K562 (cell line): ENCODE results near the gene CNPY2. TPM values are rescaled to one million over a fixed set of nuclear protein-coding genes. Genes with fewer than 3 reads are reported as not detected.

ENCODE experiments used
- BRF1 ChIP-seq: IDR thresholded peaks from 3 replicates; pipeline ENCODE4 v1.6.1; 2011; ENCODE audit warnings: borderline replicate concordance, mild to moderate bottlenecking; ENCODE audit not compliant: insufficient read length; ENCODE audit errors: extremely low read depth
- DIDO1 ChIP-seq: fragments of 450-650 bp; IDR thresholded peaks from 2 replicates; pipeline ENCODE4 v1.6.1; 2016; ENCODE audit warnings: low read depth, missing biosample characterization, missing genetic modification characterization
- EHMT2 ChIP-seq: fragments of 450-650 bp; IDR thresholded peaks from 2 replicates; pipeline ENCODE4 v1.6.1; 2018; ENCODE audit warnings: antibody characterized with exemption
- HNRNPL ChIP-seq: fragments of 200-400 bp; formaldehyde crosslinking; IDR thresholded peaks from 2 replicates; pipeline ENCODE4 v1.6.1; 2017; ENCODE audit warnings: low read depth, mild to moderate bottlenecking, low read length
- MAZ ChIP-seq, 2 experiments: fragments of 450-650 bp in 1 of 2; sonication (generic) in 1 of 2; formaldehyde crosslinking; IDR thresholded peaks in 1 of 2; conservative IDR thresholded peaks in 1 of 2; 2 replicates each; pipeline versions ENCODE4 v1.4.0 to v1.5.0; 2020; ENCODE audit warnings: mild to moderate bottlenecking in 1 of 2, missing genetic modification reagents in 1 of 2
- PHB2 ChIP-seq: fragments of 450-650 bp; IDR thresholded peaks from 2 replicates; pipeline ENCODE4 v1.6.1; 2017; ENCODE audit warnings: low read depth
- RBM14 ChIP-seq: fragments of 200-400 bp; formaldehyde crosslinking; IDR thresholded peaks from 2 replicates; pipeline ENCODE4 v1.6.1; 2018; ENCODE audit warnings: low read depth, mild to moderate bottlenecking, low read length, moderate library complexity, borderline replicate concordance; ENCODE audit not compliant: insufficient read depth
- SUPT5H ChIP-seq: fragments of 450-650 bp; IDR thresholded peaks from 2 replicates; pipeline ENCODE4 v1.6.1; 2016
- ZNF561 ChIP-seq: fragments of 450-650 bp; formaldehyde crosslinking; conservative IDR thresholded peaks from 2 replicates; pipeline ENCODE4 v1.4.0; 2020; ENCODE audit warnings: mild to moderate bottlenecking, moderate library complexity
- polyA plus RNA-seq, 8 experiments: library from polyadenylated mRNA; depleted of rRNA in 4 of 8; stranded (reverse) in 5 of 8; unstranded in 3 of 8; fragments of >200 nt; fragmentation: Nextera tagmentation in 2 of 8; fragmentation: Illumina TruSeq in 1 of 8; extraction: Ambion mirVana in 2 of 8; extraction: Trizol in 1 of 8; gene quantifications; 2 replicates each; pipeline versions ENCODE4 v1.2.1 to v1.2.3, GENCODE V29; 2011 to 2014; ENCODE audit warnings: inconsistent platforms in 1 of 8, missing spikeins in 1 of 8
- total RNA-seq, 7 experiments: library from RNA; depleted of rRNA in 6 of 7; stranded (reverse); fragments of >200 nt in 6 of 7; fragmentation: Illumina TruSeq in 2 of 7; extraction: Trizol in 2 of 7; gene quantifications; 2 replicates each; pipeline versions ENCODE4 v1.2.1 to v1.2.3, GENCODE V29; 2011 to 2021; ENCODE audit warnings: low replicate concordance in 1 of 7
- TF ChIP-seq, protein P1 (sequence below): sonication (generic); formaldehyde crosslinking; IDR thresholded peaks from 2 replicates; pipeline ENCODE4 v1.8.1; 2023; ENCODE audit warnings: missing genetic modification reagents, mild to moderate bottlenecking, borderline replicate concordance
- TF ChIP-seq, protein P2 (sequence below): fragments of 250-450 bp; sonication (Bioruptor Pico); IDR thresholded peaks from 2 replicates; pipeline ENCODE4 v1.5.1; 2021; ENCODE audit warnings: mild to moderate bottlenecking
- TF ChIP-seq, protein P3 (sequence below): fragments of 200-400 bp; formaldehyde crosslinking; IDR thresholded peaks from 2 replicates; pipeline ENCODE4 v1.6.1; 2017; ENCODE audit warnings: mild to moderate bottlenecking, low read depth, low read length, moderate library complexity
- TF ChIP-seq, protein P4 (sequence below): fragments of 250-450 bp; sonication (Bioruptor Pico); IDR thresholded peaks from 2 replicates; pipeline ENCODE4 v1.8.0; 2021; ENCODE audit warnings: moderate library complexity, mild to moderate bottlenecking, inconsistent platforms

Gene CNPY2
- total and polyA plus RNA-seq, 9 of the 15 experiments (the other 6 are each of a cell fraction or from before 2014, with no cell fraction given): 33.8 to 190 (median 138) TPM

GRCh38 chr12:56300644-56301464 is 14.9 kb downstream of the CNPY2 start (continued):
- TF ChIP-seq, protein P1, sequence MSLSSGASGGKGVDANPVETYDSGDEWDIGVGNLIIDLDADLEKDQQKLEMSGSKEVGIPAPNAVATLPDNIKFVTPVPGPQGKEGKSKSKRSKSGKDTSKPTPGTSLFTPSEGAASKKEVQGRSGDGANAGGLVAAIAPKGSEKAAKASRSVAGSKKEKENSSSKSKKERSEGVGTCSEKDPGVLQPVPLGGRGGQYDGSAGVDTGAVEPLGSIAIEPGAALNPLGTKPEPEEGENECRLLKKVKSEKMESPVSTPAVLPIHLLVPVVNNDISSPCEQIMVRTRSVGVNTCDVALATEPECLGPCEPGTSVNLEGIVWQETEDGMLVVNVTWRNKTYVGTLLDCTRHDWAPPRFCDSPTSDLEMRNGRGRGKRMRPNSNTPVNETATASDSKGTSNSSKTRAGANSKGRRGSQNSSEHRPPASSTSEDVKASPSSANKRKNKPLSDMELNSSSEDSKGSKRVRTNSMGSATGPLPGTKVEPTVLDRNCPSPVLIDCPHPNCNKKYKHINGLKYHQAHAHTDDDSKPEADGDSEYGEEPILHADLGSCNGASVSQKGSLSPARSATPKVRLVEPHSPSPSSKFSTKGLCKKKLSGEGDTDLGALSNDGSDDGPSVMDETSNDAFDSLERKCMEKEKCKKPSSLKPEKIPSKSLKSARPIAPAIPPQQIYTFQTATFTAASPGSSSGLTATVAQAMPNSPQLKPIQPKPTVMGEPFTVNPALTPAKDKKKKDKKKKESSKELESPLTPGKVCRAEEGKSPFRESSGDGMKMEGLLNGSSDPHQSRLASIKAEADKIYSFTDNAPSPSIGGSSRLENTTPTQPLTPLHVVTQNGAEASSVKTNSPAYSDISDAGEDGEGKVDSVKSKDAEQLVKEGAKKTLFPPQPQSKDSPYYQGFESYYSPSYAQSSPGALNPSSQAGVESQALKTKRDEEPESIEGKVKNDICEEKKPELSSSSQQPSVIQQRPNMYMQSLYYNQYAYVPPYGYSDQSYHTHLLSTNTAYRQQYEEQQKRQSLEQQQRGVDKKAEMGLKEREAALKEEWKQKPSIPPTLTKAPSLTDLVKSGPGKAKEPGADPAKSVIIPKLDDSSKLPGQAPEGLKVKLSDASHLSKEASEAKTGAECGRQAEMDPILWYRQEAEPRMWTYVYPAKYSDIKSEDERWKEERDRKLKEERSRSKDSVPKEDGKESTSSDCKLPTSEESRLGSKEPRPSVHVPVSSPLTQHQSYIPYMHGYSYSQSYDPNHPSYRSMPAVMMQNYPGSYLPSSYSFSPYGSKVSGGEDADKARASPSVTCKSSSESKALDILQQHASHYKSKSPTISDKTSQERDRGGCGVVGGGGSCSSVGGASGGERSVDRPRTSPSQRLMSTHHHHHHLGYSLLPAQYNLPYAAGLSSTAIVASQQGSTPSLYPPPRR (CRISPR knock-in tag): no peak; the same call in 1 of the 2 replicates
- TF ChIP-seq ZNF561 (CRISPR knock-in tag) (no peak), PHB2 (peak; percentile 47; the same call in 1 of the 2 replicates), RBM14 (no peak), HNRNPL (no peak), MAZ (CRISPR knock-in tag; conservative IDR thresholded peaks at IDR 0.05 in 1 of 2, IDR thresholded peaks at IDR 0.05 in 1 of 2) (no peak), EHMT2 (peak; percentile 39; the same call in 1 of the 2 replicates), SUPT5H (peak; percentile 34; the same call in 1 of the 2 replicates), BRF1 (no peak), DIDO1 (tag) (no peak)
- TF ChIP-seq, protein P2, sequence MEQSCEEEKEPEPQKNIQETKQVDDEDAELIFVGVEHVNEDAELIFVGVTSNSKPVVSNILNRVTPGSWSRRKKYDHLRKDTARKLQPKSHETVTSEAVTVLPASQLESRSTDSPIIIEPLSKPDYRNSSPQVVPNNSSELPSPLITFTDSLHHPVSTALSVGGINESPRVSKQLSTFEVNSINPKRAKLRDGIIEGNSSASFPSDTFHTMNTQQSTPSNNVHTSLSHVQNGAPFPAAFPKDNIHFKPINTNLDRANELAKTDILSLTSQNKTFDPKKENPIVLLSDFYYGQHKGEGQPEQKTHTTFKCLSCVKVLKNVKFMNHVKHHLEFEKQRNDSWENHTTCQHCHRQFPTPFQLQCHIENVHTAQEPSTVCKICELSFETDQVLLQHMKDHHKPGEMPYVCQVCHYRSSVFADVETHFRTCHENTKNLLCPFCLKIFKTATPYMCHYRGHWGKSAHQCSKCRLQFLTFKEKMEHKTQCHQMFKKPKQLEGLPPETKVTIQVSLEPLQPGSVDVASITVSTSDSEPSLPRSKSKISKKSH: no peak
- TF ChIP-seq, protein P3, sequence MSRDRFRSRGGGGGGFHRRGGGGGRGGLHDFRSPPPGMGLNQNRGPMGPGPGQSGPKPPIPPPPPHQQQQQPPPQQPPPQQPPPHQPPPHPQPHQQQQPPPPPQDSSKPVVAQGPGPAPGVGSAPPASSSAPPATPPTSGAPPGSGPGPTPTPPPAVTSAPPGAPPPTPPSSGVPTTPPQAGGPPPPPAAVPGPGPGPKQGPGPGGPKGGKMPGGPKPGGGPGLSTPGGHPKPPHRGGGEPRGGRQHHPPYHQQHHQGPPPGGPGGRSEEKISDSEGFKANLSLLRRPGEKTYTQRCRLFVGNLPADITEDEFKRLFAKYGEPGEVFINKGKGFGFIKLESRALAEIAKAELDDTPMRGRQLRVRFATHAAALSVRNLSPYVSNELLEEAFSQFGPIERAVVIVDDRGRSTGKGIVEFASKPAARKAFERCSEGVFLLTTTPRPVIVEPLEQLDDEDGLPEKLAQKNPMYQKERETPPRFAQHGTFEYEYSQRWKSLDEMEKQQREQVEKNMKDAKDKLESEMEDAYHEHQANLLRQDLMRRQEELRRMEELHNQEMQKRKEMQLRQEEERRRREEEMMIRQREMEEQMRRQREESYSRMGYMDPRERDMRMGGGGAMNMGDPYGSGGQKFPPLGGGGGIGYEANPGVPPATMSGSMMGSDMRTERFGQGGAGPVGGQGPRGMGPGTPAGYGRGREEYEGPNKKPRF: no peak
- TF ChIP-seq, protein P4, sequence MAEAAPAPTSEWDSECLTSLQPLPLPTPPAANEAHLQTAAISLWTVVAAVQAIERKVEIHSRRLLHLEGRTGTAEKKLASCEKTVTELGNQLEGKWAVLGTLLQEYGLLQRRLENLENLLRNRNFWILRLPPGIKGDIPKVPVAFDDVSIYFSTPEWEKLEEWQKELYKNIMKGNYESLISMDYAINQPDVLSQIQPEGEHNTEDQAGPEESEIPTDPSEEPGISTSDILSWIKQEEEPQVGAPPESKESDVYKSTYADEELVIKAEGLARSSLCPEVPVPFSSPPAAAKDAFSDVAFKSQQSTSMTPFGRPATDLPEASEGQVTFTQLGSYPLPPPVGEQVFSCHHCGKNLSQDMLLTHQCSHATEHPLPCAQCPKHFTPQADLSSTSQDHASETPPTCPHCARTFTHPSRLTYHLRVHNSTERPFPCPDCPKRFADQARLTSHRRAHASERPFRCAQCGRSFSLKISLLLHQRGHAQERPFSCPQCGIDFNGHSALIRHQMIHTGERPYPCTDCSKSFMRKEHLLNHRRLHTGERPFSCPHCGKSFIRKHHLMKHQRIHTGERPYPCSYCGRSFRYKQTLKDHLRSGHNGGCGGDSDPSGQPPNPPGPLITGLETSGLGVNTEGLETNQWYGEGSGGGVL (CRISPR knock-in tag): no peak
